Vagina (tissue), 2 donors: ENCODE measurements around the gene ACTN3.

ENCODE experiments used
- POLR2A ChIP-seq, 2 donors: fragments of 450-650 bp; IDR thresholded peaks; one replicate each; pipeline ENCODE4 v1.6.1; 2017; ENCODE audit warnings: antibody characterized with exemption in 2 of 2, mild to moderate bottlenecking in 2 of 2, moderate library complexity in 2 of 2
- POLR2AphosphoS5 ChIP-seq, 2 donors: sonication (generic); formaldehyde crosslinking; IDR thresholded peaks; one replicate each; pipeline ENCODE4 v1.9.0; 2017; ENCODE audit warnings: antibody characterized with exemption in 2 of 2, mild to moderate bottlenecking in 2 of 2, low read depth in 1 of 2; ENCODE audit not compliant: insufficient read depth in 1 of 2
- TF ChIP-seq, protein P1 (sequence below), 3 experiments: fragments of 450-650 bp in 2 of 3; fragments of 200-600 bp in 1 of 3; sonication (generic) in 1 of 3; IDR thresholded peaks; one replicate each; pipeline ENCODE4 v1.5.1; 2017 to 2019; ENCODE audit warnings: antibody characterized with exemption in 3 of 3, mild to moderate bottlenecking in 2 of 3, moderate library complexity in 2 of 3

DNA sequence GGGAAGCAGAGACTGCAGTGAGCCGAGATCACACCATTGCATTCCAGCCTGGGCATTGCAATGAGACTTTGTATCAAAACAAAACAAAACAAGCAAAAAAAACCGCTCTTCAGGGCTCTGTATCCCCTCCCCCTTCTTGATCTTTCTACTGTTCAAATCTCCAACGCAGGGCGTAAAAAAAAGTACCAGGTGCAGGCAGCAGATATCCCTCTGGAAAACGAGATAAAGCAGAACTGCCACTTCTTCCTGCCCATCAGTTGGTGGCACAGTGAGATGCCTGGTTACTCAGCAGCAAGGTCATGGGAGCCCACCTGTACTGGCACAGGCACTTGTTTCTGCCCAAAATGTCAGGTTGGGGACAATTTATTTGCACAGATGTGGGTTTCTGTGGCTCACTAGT lies 57.5 kb downstream of the ACTN3 start:
- TF ChIP-seq, protein P1, sequence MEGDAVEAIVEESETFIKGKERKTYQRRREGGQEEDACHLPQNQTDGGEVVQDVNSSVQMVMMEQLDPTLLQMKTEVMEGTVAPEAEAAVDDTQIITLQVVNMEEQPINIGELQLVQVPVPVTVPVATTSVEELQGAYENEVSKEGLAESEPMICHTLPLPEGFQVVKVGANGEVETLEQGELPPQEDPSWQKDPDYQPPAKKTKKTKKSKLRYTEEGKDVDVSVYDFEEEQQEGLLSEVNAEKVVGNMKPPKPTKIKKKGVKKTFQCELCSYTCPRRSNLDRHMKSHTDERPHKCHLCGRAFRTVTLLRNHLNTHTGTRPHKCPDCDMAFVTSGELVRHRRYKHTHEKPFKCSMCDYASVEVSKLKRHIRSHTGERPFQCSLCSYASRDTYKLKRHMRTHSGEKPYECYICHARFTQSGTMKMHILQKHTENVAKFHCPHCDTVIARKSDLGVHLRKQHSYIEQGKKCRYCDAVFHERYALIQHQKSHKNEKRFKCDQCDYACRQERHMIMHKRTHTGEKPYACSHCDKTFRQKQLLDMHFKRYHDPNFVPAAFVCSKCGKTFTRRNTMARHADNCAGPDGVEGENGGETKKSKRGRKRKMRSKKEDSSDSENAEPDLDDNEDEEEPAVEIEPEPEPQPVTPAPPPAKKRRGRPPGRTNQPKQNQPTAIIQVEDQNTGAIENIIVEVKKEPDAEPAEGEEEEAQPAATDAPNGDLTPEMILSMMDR (IDR thresholded peaks at IDR 0.05): no peak
- no peak for TF ChIP-seq POLR2A (IDR thresholded peaks at IDR 0.05)
- no peak for TF ChIP-seq POLR2AphosphoS5 (IDR thresholded peaks at IDR 0.05; ENCODE audit: insufficient read depth in 1 of 2, low read depth in 1 of 2)
